GM21447 (cell line): ENCODE data around the gene PSMA3.
A peak's percentile ranks its signal among the peaks of the same experiment; 100 is the strongest.

Source experiments
- ATAC-seq: cut with Tn5 transposase; IDR thresholded peaks from one replicate; pipeline ENCODE4 v1.9.1; 2021; ENCODE audit not compliant: unreplicated experiment

Gene PSMA3

DNA sequence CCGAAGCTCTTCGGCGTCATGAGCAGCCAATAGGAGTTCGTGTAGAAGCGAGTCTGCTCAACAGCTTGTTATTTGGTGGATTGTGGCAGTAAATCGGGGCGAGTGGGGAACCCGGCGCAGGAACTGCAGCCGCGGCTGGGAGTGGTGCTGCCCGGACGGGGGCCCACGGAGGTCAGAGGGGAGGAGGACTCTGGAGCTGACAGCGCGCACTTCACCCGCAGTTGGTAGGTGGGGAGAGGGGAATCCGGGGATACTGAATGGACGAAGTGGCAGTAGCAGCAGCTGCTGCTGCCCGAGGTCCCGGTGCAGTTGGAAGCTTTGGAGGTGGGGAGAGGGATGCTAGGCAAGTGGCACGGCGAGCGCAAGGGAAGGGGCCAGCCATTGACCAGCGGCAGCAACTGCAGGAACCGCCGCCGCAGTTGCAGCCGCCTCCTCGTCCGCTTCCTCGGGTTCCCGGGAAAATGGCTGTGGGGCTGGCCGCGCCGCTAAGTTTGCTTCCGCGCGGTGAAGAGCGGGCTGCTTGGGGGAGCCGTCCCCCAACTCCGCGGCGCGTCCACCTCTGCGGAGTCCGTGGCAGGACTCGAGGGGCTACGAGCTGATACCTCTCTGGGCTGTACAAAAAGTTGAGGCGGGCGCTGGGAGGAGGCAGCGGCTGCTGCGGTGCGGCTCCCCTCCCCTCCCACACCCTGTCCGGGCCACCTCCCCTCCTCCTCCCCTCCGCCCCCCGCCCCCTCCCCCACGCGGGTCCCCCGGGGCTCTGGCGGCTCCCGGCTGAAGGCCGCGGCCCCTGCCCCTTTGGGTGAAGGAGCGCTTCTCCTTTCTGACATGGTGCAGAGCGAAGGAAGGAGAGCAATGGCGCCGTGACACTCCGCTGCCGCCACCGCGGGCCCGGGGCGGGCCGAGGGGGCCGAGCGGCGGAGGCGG is 54.1 kb downstream of the PSMA3 start, which contains the start of gene ARID4A:
TSS of gene ARID4A (plus strand) at position 79 of the 924 bp plus-strand sequence. CDS start 1,300 bp downstream, outside the sequence.
- ATAC-seq: peak; percentile 7

DNA sequence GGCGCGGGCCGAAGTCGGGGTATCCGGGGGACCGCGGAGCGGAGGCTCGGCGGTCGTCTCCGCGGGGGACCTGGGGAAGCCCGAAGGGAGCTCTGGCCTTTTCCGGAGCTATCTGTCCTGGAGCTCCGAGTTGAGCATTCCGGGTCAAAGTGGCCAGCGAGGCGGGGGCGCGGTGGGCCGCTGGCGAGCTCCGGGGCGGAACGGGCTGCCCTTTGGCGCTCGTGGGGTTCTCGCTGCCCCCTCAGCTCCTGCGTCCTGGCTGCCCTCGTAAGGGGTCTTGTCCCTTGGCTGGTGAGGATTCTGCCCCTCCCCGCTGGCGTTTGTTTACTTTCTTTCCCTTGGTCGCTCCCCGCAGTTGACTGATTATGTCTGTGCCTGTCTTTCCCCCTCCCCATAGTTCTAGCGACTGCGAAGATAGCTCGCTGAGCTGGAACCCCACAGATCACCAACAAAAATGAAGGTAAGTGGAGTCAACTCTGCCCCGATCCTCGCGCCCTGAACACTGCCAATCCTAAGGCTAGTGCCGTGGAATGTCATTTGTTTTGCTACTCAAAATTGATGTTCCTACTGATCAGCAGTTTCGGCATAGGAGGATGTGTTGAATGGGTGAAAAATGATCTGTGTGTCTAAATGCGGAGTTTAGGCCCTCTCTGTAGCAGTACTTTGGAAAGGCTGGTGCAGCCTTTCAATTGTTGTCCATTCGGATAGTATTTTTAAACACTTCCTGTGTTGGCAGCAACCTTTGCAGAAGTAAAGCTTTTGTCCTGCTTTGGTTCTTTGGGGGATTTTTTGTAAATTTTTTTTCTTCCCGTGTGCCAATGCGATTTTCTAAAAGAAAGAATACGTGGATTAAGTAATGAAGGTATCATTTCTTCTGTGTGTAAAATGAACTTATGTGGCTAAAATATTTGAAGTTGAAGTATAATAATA is 55.0 kb downstream of the PSMA3 start:
- no peak for ATAC-seq

DNA sequence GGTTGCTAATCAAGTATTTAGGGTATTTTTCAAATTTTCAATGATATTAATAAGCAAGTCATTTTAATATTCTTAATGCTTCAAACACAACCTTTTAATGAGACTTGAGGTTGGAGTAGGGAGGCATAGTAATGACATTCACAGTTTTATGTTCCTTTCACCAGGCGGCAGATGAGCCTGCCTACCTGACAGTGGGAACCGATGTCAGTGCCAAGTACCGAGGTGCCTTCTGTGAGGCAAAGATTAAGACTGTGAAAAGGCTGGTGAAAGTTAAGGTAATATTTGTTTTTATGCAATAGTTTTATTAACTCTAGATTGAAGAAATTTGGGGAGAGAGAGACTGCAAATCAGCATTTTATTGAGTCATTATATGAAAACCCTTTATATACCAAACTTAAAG is 56.8 kb downstream of the PSMA3 start:
- no peak for ATAC-seq

DNA sequence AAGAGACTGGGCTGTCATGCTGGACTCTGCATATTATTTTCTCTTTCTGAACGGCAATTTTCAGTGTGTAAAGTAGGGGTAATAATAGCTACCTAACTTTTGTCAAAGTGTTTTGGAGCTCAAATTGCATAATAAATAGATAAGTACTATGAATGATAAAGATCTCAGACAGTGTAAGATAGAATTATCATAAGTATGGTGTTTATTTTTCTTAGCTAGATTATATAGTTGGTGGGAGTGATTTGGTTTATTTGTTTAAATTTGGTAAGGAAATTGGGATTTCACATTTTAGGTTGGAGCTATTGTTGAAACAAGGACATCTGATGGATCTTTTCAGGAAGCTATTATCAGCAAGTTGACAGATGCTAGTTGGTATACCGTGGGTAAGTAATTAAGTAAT is 61.1 kb downstream of the PSMA3 start:
- ATAC-seq: no peak

DNA sequence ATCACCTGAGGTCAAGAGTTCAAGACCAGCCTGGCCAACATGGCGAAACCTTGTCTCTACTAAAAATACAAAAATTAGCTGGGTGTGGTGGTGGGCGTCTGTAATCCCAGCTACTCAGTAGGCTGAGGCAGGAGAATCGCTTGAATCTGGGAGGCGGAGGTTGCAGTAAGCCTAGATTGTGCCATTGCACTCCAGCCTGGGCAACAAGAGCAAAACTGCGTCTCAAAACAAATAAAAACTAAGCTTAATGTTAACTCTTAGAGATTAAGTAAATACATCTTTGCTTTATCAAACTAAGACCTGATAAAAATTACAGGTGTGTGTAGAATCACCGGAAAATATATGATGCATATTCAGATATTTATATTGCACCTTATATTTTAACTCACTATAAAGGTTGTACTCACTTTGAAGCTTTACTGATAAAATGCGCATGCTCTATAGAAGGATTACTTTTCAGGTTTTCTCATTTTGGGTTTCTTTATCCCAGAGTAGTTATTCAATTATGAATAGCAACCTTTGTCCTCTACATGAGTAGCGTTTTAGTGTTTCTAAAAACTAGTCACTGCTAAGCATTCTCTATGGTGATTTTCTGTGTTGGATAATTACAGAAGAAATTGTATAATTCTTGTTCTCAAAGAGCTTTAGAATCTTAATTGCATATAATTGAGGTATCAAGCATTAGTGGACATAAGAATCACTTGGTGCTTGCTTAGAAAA is 63.1 kb downstream of the PSMA3 start:
- ATAC-seq: no peak

DNA sequence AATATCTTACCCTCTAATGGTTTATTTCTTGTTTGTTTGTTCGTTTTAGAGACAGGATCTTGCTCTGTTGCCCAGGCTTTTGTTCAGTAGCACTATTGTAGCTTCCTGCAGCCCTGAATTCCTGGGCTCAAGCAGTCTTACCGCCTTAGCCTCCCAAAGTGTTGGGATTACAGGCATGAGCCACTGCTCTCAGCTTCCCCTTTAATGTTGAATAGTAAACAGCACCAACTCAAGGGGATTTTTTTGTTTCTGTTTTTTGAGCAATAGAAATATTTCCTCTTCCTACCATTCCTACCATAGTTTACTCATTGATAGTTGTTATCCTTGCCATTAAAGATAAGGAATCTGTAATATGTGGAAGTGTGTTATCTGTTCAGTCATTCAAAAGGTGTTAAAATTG is 64.4 kb downstream of the PSMA3 start:
- ATAC-seq: no peak

DNA sequence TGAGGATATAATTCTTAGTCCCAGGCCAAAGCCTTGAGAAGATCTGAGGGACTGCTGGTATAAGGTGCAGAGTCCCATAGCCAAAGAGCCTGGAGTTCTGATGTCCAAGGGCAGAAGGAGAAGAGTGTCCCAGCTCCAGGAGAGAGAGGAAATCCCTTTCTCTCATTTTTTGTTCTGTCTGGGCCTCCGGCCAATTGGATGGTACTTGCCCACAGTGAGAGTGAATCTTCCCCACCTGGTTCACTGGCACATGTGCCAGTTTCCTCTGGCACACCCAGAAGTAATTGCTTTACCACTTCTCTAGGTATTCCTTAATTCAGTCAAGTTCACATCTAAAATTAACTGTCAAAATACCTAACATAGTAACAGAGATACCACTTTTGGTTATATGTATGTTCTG is 69.1 kb downstream of the PSMA3 start:
- ATAC-seq: no peak

DNA sequence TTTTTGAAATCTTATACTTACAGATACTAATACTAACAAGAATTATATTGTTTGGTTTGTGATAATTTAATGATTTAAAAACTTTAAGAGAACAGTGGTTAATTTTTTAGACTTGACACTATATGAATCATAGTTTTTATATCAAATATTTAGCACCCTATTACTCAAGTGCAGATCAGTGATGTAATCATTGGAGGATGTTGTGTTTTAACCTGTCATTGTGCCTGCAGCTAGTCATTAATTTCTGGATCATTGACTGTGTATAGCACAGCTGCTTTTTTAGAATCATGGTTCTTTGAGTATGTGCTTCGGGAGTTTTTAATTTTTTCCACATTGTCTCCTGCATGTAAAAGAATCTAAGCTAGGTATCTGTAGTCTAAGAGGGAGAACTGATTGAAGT is 71.0 kb downstream of the PSMA3 start:
- ATAC-seq: no peak
